Fibroblast of upper back skin (primary cell): ENCODE results near the gene POMT2.

Source experiments
- DNase-seq: peaks from one replicate; pipeline ENCODE4 v3.0.0-alpha.2; 2013

The POMT2 gene

GRCh38 chr14:77265561-77266335 lies 54.9 kb downstream of the POMT2 start:
- DNase-seq: no peak

GRCh38 chr14:77265187-77265515 lies 55.5 kb downstream of the POMT2 start:
- DNase-seq: no peak

GRCh38 chr14:77264466-77265186 lies 56.1 kb downstream of the POMT2 start:
- DNase-seq: no peak

- no peak for DNase-seq
These were observed 60.1 kb downstream of the POMT2 start for GRCh38 chr14:77260631-77261030.

GRCh38 chr14:77260199-77260598 lies 60.5 kb downstream of the POMT2 start:
- no peak for DNase-seq

- DNase-seq: no peak
These were observed 61.5 kb downstream of the POMT2 start for GRCh38 chr14:77259025-77259715.

GRCh38 chr14:77258566-77258965 lies 62.1 kb downstream of the POMT2 start:
- DNase-seq: no peak

GRCh38 chr14:77257700-77258099 lies 63.0 kb downstream of the POMT2 start:
- no peak for DNase-seq

- no peak for DNase-seq
These were observed 64.0 kb downstream of the POMT2 start for GRCh38 chr14:77256694-77257093.

GRCh38 chr14:77253333-77254190 lies 67.1 kb downstream of the POMT2 start:
- no peak for DNase-seq

GRCh38 chr14:77251870-77252269 lies 68.8 kb downstream of the POMT2 start:
- DNase-seq: no peak

- DNase-seq: no peak
These were observed 69.8 kb downstream of the POMT2 start for GRCh38 chr14:77250927-77251326.

- DNase-seq: no peak
These were observed 71.4 kb downstream of the POMT2 start for GRCh38 chr14:77249286-77249685.

GRCh38 chr14:77248666-77249065 lies 72.0 kb downstream of the POMT2 start:
- DNase-seq: no peak

GRCh38 chr14:77246784-77247183 lies 73.9 kb downstream of the POMT2 start:
- no peak for DNase-seq

GRCh38 chr14:77245820-77246219 lies 74.9 kb downstream of the POMT2 start:
- DNase-seq: no peak

- DNase-seq: no peak
These were observed 76.8 kb downstream of the POMT2 start for GRCh38 chr14:77243853-77244252.

- no peak for DNase-seq
These were observed 77.9 kb downstream of the POMT2 start for GRCh38 chr14:77242752-77243151.

GRCh38 chr14:77241955-77242354 lies 78.7 kb downstream of the POMT2 start:
- DNase-seq: no peak

GRCh38 chr14:77240336-77240915 lies 80.3 kb downstream of the POMT2 start:
- no peak for DNase-seq

GRCh38 chr14:77239412-77239811 lies 81.3 kb downstream of the POMT2 start:
- DNase-seq: no peak

GRCh38 chr14:77238996-77239395 lies 81.7 kb downstream of the POMT2 start:
- DNase-seq: no peak

- no peak for DNase-seq
These were observed 82.3 kb downstream of the POMT2 start for GRCh38 chr14:77238356-77238755.
